ENCODE results near the gene ROPN1B.

- TF ChIP-seq CTCF (IDR thresholded peaks at IDR 0.05) (no peak), POLR2A (IDR thresholded peaks at IDR 0.05) (no peak)
Observed at GRCh38 chr3:126029241-126029640, 60.3 kb downstream of the ROPN1B start.

All from esophagus squamous epithelium (tissue), 4 donors.